RWPE2 (cell line): ENCODE data around the gene PYGL.
"Not testable (repeated sequence)": the region's sequence is repeated elsewhere in the genome, so short reads cannot be mapped to it uniquely, and the experiment has no call there.

Experiments
- ATAC-seq: fragments of 200-7000 bp; cut with Tn5 transposase; 3 replicates; pipeline ENCODE4 v1.9.1; 2021; ENCODE audit warnings: low read depth
- DNase-seq: peaks from one replicate; pipeline ENCODE4 v3.0.0-alpha.2; 2020; ENCODE audit warnings: low spot score
- H3K27ac ChIP-seq: fragments of 450-650 bp; 2 replicates; pipeline ENCODE4 v1.5.1; 2017; ENCODE audit warnings: mild to moderate bottlenecking; ENCODE audit not compliant: poor library complexity, severe bottlenecking
- H3K27me3 ChIP-seq: fragments of 250-450 bp; sonication (Bioruptor Pico); 2 replicates; pipeline ENCODE4 v1.5.1; 2021; ENCODE audit warnings: mild to moderate bottlenecking, moderate library complexity; ENCODE audit not compliant: insufficient read depth, poor library complexity, severe bottlenecking
- H3K36me3 ChIP-seq: fragments of 250-450 bp; sonication (Bioruptor Pico); 2 replicates; pipeline ENCODE4 v1.5.1; 2020; ENCODE audit warnings: low read depth, mild to moderate bottlenecking, moderate library complexity
- H3K4me1 ChIP-seq: fragments of 250-450 bp; sonication (Bioruptor Pico); 2 replicates; pipeline ENCODE4 v1.5.1; 2021; ENCODE audit warnings: mild to moderate bottlenecking, moderate library complexity; ENCODE audit not compliant: insufficient read depth, poor library complexity, severe bottlenecking
- H3K4me3 ChIP-seq: fragments of 250-450 bp; sonication (Bioruptor Pico); 2 replicates; pipeline ENCODE4 v1.5.1; 2021; ENCODE audit warnings: mild to moderate bottlenecking, moderate library complexity; ENCODE audit not compliant: severe bottlenecking
- H3K9me3 ChIP-seq: fragments of 250-450 bp; sonication (Bioruptor Pico); 2 replicates; pipeline ENCODE4 v1.5.1; 2021; ENCODE audit warnings: mild to moderate bottlenecking, moderate library complexity; ENCODE audit not compliant: severe bottlenecking
- TF ChIP-seq, protein P1 (sequence below): fragments of 450-650 bp; IDR thresholded peaks from one replicate; pipeline ENCODE4 v1.5.1; 2017; ENCODE audit warnings: mild to moderate bottlenecking, moderate library complexity; ENCODE audit not compliant: poor library complexity, severe bottlenecking

PYGL gene

DNA sequence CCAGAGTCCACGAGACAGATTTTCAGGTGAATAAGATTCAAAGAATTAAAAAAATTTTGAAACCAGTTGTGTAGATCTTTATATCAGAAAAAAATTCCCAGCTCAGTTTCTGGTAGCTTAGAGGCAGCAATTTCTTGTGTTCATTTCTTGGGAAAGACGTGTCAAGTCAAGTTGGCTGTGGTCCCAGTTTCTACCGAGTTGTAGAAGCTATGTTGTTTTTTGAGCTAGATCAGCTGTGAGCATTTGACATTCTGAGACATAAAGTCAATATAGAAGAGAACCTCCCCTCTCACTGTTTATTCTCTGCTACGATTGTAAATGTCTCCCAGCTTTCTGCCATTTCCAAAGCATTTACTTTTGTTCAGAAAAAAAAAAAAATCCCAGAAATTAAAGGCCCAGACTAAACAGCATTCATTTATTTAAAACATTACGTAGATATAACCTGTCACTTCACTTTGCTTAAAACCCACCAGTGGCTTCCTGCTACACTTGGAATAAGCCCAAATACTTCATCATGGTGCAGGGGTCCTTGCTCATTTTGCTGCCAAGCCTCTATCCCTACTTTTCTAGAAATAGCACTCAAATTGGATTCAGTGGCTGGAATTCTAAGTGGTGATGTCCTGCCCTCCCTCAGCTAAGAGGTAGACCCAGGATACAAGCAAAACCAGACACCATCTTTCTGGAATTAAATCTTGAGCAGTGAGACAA lies 20.6 kb upstream of the PYGL start:
- Histone ChIP-seq H3K27ac (peak overlapping the region; percentile 35), H3K4me3 (no peak overlapping the region), H3K4me1 (peaks cover 21% of the 10 kb centered on the region), H3K36me3 (no peaks in the 10 kb centered on the region), H3K27me3 (no peaks in the 10 kb centered on the region), H3K9me3 (no peaks in the 10 kb centered on the region)
- DNase-seq = peak; percentile 83
- TF ChIP-seq, protein P1, sequence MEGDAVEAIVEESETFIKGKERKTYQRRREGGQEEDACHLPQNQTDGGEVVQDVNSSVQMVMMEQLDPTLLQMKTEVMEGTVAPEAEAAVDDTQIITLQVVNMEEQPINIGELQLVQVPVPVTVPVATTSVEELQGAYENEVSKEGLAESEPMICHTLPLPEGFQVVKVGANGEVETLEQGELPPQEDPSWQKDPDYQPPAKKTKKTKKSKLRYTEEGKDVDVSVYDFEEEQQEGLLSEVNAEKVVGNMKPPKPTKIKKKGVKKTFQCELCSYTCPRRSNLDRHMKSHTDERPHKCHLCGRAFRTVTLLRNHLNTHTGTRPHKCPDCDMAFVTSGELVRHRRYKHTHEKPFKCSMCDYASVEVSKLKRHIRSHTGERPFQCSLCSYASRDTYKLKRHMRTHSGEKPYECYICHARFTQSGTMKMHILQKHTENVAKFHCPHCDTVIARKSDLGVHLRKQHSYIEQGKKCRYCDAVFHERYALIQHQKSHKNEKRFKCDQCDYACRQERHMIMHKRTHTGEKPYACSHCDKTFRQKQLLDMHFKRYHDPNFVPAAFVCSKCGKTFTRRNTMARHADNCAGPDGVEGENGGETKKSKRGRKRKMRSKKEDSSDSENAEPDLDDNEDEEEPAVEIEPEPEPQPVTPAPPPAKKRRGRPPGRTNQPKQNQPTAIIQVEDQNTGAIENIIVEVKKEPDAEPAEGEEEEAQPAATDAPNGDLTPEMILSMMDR = no peak
- ATAC-seq = peak; percentile 69

DNA sequence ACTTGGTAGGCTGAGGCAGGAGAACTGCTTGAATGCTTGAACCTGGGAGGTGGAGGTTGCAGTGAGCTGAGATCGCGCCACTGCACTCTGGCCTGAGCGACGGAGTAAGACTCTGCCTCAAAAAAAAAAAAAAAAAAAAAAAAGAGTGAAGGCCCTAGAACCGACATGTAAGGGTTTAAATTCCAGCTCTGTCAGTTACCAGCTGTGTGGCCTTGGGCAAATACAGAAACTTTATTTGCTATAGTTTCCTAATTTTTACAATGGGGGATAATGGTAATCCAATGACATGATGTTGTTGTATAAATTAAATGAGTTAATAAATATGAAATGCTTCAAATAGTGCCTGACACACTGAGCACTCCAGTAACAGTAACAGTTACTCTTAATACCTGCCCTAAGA lies 19.6 kb upstream of the PYGL start:
- Histone ChIP-seq H3K27ac (peak overlapping the region; percentile 35), H3K36me3 (no peaks in the 10 kb centered on the region)
- TF ChIP-seq, protein P1 = no peak

DNA sequence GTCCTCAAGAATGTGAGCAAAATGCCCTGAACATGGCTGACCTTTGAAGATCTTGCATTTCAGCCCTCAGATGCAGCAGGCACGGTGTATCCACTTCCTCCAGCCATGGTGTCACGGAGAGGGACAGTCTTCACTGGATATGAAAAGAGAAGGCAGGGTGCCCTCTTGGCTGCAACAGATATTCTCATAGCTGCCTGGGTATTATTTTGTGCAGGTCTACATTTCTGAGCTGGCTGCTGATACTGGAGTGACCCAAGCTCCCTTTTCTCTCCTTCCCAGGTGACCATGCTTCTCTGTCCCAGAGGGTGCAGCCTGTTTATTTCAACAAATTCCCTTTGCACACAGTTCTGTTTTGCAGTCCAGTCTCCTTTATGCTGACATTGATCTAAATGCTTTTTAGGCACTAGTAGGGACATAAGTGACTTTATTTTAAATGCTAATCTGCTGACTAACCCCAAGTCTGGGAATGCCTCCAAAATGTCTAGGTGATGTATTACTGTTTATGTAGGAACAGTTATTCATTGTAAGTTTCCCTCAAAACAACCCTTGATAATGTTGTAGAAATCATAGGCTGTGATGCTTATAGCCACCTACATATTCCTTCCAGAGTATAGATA lies 17.4 kb upstream of the PYGL start:
- Histone ChIP-seq H3K27me3 (no peaks in the 10 kb centered on the region), H3K4me1 (peaks cover 21% of the 10 kb centered on the region), H3K36me3 (no peaks in the 10 kb centered on the region), H3K9me3 (no peaks in the 10 kb centered on the region), H3K27ac (peak overlapping the region; percentile 40), H3K4me3 (no peak overlapping the region)
- ATAC-seq = peak; percentile 78
- TF ChIP-seq, protein P1 = no peak
- DNase-seq = no peak

More for the DNA sequence above, 19.6 kb upstream of the PYGL start:
- DNase-seq (no peak), ATAC-seq (no peak)
- H3K27me3 ChIP-seq = no peaks in the 10 kb centered on the region
- H3K4me3 ChIP-seq = no peak overlapping the region
- peaks cover 21% of the 10 kb centered on the region for H3K4me1 ChIP-seq
- no peaks in the 10 kb centered on the region for H3K9me3 ChIP-seq

- Histone ChIP-seq H3K9me3 (no peaks in the 10 kb centered on the region), H3K4me1 (peaks cover 29% of the 10 kb centered on the region), H3K4me3 (no peak overlapping the region), H3K27ac (peak overlapping the region; percentile 94), H3K36me3 (no peaks in the 10 kb centered on the region), H3K27me3 (no peaks in the 10 kb centered on the region)
- DNase-seq (no peak), ATAC-seq (no peak)
- TF ChIP-seq, protein P1 = no peak
Measured at GRCh38 chr14:50957296-50957695, 13.0 kb upstream of the PYGL start.

DNA sequence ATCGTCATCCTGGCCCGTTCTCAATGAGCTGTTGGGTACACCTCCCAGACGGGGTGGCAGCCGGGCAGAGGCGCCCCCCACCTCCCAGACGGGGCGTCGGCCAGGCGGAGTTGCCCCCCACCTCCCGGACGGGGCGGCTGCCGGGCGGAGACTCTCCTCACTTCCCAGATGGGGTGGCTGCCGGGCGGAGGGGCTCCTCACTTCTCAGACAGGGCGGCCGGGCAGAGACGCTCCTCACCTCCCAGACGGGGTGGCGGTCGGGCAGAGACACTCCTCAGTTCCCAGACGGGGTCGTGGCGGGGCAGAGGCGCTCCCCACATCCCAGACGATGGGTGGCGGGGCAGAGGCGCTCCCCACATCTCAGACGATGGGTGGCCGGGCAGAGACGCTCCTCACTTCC lies 12.1 kb upstream of the PYGL start:
- H3K4me3 ChIP-seq, DNase-seq, ATAC-seq, H3K9me3 ChIP-seq, H3K36me3 ChIP-seq, H3K27me3 ChIP-seq: not testable (repeated sequence)
- Histone ChIP-seq H3K4me1 (peaks cover 21% of the 10 kb centered on the region), H3K27ac (peak overlapping the region; percentile 94)
